ENCODE measurements around the gene ANKRD30B. TPM values are rescaled to one million over a fixed set of nuclear protein-coding genes. Genes with fewer than 3 reads are reported as not detected.
"Not testable (repeated sequence)": the region's sequence is repeated elsewhere in the genome, so short reads cannot be mapped to it uniquely, and the experiment has no call there.

ANKRD30B gene
- total and polyA plus RNA-seq, 2 experiments from 2014 or later, result not detected

DNA sequence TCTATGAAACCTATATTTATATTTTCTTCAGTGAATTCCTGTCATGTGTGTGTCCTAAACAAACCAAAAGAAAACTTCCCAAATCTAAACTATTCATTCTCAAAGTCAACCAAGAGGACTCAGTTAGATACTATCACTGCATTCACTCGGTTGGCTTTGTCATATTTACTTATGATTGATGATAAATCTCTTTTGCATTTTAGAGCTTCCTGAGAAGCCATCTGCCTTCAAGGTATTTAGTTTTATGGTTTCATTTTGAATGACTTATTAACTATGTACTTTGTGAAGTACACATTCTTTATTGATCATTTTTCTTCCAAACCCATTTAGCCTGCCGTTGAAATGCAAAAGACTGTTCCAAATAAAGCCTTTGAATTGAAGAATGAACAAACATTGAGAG, 36.2 kb downstream of the ANKRD30B start:
- H2AFZ ChIP-seq, result no peak overlapping the region
- no peaks in the 10 kb centered on the region for H3K9me2 ChIP-seq (replicated peaks; ENCODE audit: insufficient read depth)
- H3K79me2 ChIP-seq, result no peaks in the 10 kb centered on the region
- no peaks in the 10 kb centered on the region for H3K27me3 ChIP-seq
- DNase-seq (ENCODE audit: low spot score), result no peak
- H3K36me3 ChIP-seq (replicated peaks; ENCODE audit: insufficient read depth, low read depth), result no peaks in the 10 kb centered on the region
- no peak for TF ChIP-seq EZH2phosphoT487 (IDR thresholded peaks at IDR 0.05; ENCODE audit: low read depth, severe bottlenecking, unreplicated experiment)
- TF ChIP-seq EZH2 (IDR thresholded peaks at IDR 0.05; ENCODE audit: borderline replicate concordance), result no peak
- TF ChIP-seq CTCF (IDR thresholded peaks at IDR 0.05; ENCODE audit: poor library complexity), result no peak
- H3K4me3 ChIP-seq, result no peak overlapping the region
- H4K20me1 ChIP-seq (ENCODE audit: insufficient read depth, poor library complexity, severe bottlenecking), result no peaks in the 10 kb centered on the region
- no peaks in the 10 kb centered on the region for H3K9me3 ChIP-seq (ENCODE audit: low read depth)
- WGBS (ENCODE audit: low lambda C conversion rate, missing lambda C conversion rate), result 62% methylated on average over 2 of the region's 2 CpGs
- no peak overlapping the region for H3K27ac ChIP-seq
- H3K4me1 ChIP-seq (ENCODE audit: insufficient read depth), result no peaks in the 10 kb centered on the region
- H3K4me2 ChIP-seq, result no peak overlapping the region

DNA sequence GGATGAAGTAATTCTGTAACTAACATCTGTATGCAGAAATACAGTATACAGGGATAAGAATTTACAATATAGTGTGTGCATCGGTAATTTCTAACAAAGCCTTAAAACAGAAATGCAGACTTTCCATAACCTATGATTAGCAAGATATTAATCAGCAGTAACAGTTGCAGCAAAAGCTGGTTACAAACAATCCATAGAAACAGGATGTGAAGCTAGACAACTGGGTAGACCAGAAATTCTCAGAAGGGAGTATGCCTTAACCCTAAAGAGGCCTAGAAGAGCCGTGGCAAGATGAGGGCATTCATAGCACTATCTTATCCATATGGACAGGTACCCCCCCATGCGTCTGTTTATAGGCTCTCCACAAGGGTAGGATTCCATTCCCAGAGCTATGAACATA, 48.9 kb downstream of the ANKRD30B start:
- DNase-seq (ENCODE audit: low spot score); H3K36me3 ChIP-seq (replicated peaks; ENCODE audit: insufficient read depth, low read depth); H2AFZ ChIP-seq; H3K9me2 ChIP-seq (replicated peaks; ENCODE audit: insufficient read depth); H3K9me3 ChIP-seq (ENCODE audit: low read depth); H3K4me1 ChIP-seq (ENCODE audit: insufficient read depth); H3K27me3 ChIP-seq; H3K4me2 ChIP-seq; H4K20me1 ChIP-seq (ENCODE audit: insufficient read depth, poor library complexity, severe bottlenecking); H3K27ac ChIP-seq; H3K4me3 ChIP-seq; H3K79me2 ChIP-seq: not testable (repeated sequence)
- WGBS (ENCODE audit: low lambda C conversion rate, missing lambda C conversion rate), result 72% methylated on average over 3 of the region's 3 CpGs

- not testable (repeated sequence) for H3K27ac ChIP-seq; H3K36me3 ChIP-seq (replicated peaks; ENCODE audit: insufficient read depth, low read depth); H3K4me3 ChIP-seq; H2AFZ ChIP-seq; H3K4me1 ChIP-seq (ENCODE audit: insufficient read depth); H4K20me1 ChIP-seq (ENCODE audit: insufficient read depth, poor library complexity, severe bottlenecking); H3K9me3 ChIP-seq (ENCODE audit: low read depth); H3K9me2 ChIP-seq (replicated peaks; ENCODE audit: insufficient read depth); DNase-seq (ENCODE audit: low spot score); H3K27me3 ChIP-seq; H3K4me2 ChIP-seq; H3K79me2 ChIP-seq
- 81% methylated on average over 12 of the region's 12 CpGs for WGBS (ENCODE audit: low lambda C conversion rate, missing lambda C conversion rate)
Measured at GRCh38 chr18:14797969-14798764, 50.2 kb downstream of the ANKRD30B start.

- H3K4me2 ChIP-seq; H3K27ac ChIP-seq; H2AFZ ChIP-seq; H3K4me1 ChIP-seq (ENCODE audit: insufficient read depth); DNase-seq (ENCODE audit: low spot score); H3K36me3 ChIP-seq (replicated peaks; ENCODE audit: insufficient read depth, low read depth); H3K9me2 ChIP-seq (replicated peaks; ENCODE audit: insufficient read depth); H4K20me1 ChIP-seq (ENCODE audit: insufficient read depth, poor library complexity, severe bottlenecking); H3K9me3 ChIP-seq (ENCODE audit: low read depth); H3K79me2 ChIP-seq; H3K27me3 ChIP-seq; H3K4me3 ChIP-seq: not testable (repeated sequence)
- 77% methylated on average over 5 of the region's 13 CpGs for WGBS (ENCODE audit: low lambda C conversion rate, missing lambda C conversion rate)
Measured at GRCh38 chr18:14811081-14811480, 63.1 kb downstream of the ANKRD30B start.

DNA sequence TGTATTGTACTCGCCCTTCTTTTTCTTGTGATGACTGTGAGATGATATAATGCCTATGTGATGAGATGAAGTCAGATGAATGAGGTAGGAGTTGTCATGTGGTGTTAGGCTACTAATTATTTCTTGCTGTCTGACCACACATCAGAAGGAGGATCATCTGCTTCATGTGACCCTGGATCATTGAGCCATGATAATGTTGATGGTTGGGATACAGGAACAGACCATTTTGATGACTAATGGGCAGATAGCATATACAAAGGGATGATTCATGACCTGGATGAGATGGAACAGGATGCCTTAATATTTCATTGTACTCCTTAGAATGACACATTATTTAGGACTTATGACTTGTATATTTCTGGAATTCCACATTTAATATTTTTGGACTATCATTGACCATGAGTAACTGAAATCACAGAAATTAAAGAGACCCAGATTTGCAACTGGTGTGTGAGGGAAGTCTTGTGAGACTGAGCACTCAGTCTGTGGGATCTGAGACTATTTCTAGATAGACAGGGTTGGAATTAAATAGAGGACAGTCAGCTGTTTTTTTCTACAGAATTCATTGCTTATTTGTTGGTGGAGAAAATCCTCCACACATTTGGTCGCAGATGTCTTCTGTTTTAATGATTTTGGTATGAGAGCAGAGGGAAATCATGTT, 79.1 kb downstream of the ANKRD30B start:
- H3K9me2 ChIP-seq (replicated peaks; ENCODE audit: insufficient read depth); H3K9me3 ChIP-seq (ENCODE audit: low read depth); H2AFZ ChIP-seq; H3K27me3 ChIP-seq; H3K27ac ChIP-seq; H3K4me2 ChIP-seq; H4K20me1 ChIP-seq (ENCODE audit: insufficient read depth, poor library complexity, severe bottlenecking); H3K4me3 ChIP-seq; DNase-seq (ENCODE audit: low spot score); H3K36me3 ChIP-seq (replicated peaks; ENCODE audit: insufficient read depth, low read depth); H3K4me1 ChIP-seq (ENCODE audit: insufficient read depth); H3K79me2 ChIP-seq: not testable (repeated sequence)
- 34% methylated on average over 2 of the region's 2 CpGs for WGBS (ENCODE audit: low lambda C conversion rate, missing lambda C conversion rate)

GRCh38 chr18:14841607-14842006, 93.6 kb downstream of the ANKRD30B start:
- not testable (repeated sequence) for DNase-seq (ENCODE audit: low spot score); H3K4me2 ChIP-seq; H4K20me1 ChIP-seq (ENCODE audit: insufficient read depth, poor library complexity, severe bottlenecking); H3K27ac ChIP-seq; H3K36me3 ChIP-seq (replicated peaks; ENCODE audit: insufficient read depth, low read depth); H3K4me1 ChIP-seq (ENCODE audit: insufficient read depth); H3K79me2 ChIP-seq; H3K9me3 ChIP-seq (ENCODE audit: low read depth); H3K4me3 ChIP-seq; H3K27me3 ChIP-seq; H2AFZ ChIP-seq; H3K9me2 ChIP-seq (replicated peaks; ENCODE audit: insufficient read depth)
- WGBS (ENCODE audit: low lambda C conversion rate, missing lambda C conversion rate), result 76% methylated on average over 2 of the region's 2 CpGs

GRCh38 chr18:14851533-14851932, 103.6 kb downstream of the ANKRD30B start:
- H4K20me1 ChIP-seq (ENCODE audit: insufficient read depth, poor library complexity, severe bottlenecking); DNase-seq (ENCODE audit: low spot score); H2AFZ ChIP-seq; H3K4me1 ChIP-seq (ENCODE audit: insufficient read depth); H3K9me2 ChIP-seq (replicated peaks; ENCODE audit: insufficient read depth); H3K27me3 ChIP-seq; H3K27ac ChIP-seq; H3K4me3 ChIP-seq; H3K4me2 ChIP-seq; H3K9me3 ChIP-seq (ENCODE audit: low read depth); H3K36me3 ChIP-seq (replicated peaks; ENCODE audit: insufficient read depth, low read depth); H3K79me2 ChIP-seq: not testable (repeated sequence)
- WGBS (ENCODE audit: low lambda C conversion rate, missing lambda C conversion rate), result 22% methylated on average over 2 of the region's 2 CpGs

- H3K79me2 ChIP-seq, H2AFZ ChIP-seq: not testable (repeated sequence)
- WGBS (ENCODE audit: low lambda C conversion rate, missing lambda C conversion rate), result 91% methylated on average over 5 of the region's 17 CpGs
Measured at GRCh38 chr18:14855634-14856033, 107.7 kb downstream of the ANKRD30B start.

More at GRCh38 chr18:14855634-14856033, 107.7 kb downstream of the ANKRD30B start:
- not testable (repeated sequence) for H3K36me3 ChIP-seq (replicated peaks; ENCODE audit: insufficient read depth, low read depth); H3K9me2 ChIP-seq (replicated peaks; ENCODE audit: insufficient read depth); H3K4me1 ChIP-seq (ENCODE audit: insufficient read depth); DNase-seq (ENCODE audit: low spot score); H3K4me2 ChIP-seq; H4K20me1 ChIP-seq (ENCODE audit: insufficient read depth, poor library complexity, severe bottlenecking); H3K27me3 ChIP-seq; H3K4me3 ChIP-seq; H3K9me3 ChIP-seq (ENCODE audit: low read depth); H3K27ac ChIP-seq

Measured in hepatocyte (in vitro differentiated cells).